Stimulated activated CD4-positive, alpha-beta T cell treated with anti-CD3 and anti-CD28 coated beads, Interleukin-4, amount 100 ng/mL, for 4 hours (primary cell): ENCODE measurements around the gene SLC46A3.
"Not testable (repeated sequence)": the region's sequence is repeated elsewhere in the genome, so short reads cannot be mapped to it uniquely, and the experiment has no call there.

Experiments used
- DNase-seq, 2 experiments: peaks; one replicate each; pipeline ENCODE4 v3.0.0-alpha.2; 2020

Gene SLC46A3

DNA sequence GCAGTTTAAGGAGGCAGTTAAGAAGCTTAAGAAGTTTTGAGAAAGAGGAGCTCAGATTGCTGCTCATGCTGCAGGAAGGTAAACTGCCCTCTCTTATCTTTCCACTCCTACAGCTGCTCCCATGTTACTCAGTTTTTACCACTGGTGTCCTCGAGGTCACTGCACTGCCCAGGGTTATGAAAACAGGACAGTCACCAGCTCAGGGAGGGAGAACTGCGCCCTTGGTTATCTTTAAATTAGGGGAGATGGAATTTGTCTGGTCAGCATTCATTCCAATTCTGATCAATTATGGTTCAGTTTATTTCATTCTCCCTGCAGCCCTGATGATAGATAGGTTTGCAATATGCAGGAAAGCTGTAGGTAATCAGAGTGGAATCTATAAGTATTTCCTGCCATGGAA is 10.8 kb upstream of the SLC46A3 start:
- no peak for DNase-seq

DNA sequence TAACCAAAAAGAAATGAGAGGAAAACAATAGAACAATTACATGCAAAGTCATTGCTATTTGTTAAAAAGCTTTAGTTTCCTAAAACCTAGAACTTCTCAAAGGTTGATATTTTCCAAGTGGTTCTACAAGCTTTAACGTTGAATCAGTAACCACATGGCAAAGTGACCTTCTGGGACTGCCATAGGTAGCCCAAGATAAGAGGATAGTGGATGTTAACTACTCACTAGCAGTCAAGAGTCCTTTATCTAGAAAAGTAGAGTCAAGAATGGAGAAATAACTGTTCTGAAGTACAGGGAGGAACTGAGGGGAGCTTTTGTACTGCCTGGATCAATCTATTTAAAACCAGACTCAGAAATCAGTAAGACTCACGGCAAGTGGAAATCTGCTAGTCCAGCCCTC is 9.9 kb upstream of the SLC46A3 start:
- no peak for DNase-seq

- DNase-seq: no peak
These were observed 6.4 kb upstream of the SLC46A3 start for GRCh38 chr13:28725046-28725610.

GRCh38 chr13:28723806-28724205 is 5.0 kb upstream of the SLC46A3 start:
- no peak for DNase-seq

DNA sequence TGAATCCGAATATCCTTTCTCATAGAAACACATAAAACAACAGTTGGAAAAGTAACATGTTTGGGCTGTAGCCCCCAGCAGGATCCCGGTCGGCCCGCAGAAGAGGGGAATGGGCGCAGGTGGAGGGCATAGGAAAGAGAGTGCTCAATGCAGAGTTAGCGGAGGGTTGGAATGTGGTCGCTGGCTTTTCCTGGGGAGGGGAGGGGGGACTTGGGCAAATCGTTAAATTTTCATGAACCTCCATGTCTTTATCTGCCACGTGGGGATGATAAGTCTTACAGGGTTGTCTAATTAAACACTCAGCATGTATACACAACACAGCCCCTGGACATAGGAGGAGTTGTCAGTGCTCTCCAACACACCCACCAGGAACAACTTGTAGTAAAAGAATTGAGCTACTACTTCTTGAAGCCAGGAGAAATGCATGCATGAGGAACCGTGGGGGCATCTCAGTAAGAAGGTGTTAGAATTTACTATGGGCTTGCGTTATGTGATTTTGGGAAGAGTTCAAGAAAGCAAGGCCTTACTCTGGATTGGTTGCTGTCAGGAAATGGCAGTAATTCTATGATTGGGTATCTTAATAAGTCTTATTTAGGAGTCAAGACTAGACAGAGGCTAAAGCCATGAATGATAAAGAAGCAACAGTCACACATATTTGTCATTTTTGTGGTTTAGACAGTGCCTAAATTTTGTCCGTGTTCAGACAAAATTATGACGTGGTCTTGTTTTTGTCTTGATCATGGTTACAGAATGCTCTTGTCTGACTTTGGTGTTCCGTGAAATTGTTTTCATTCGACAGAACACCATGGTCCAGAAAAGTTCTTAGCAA is 671 bp upstream of the SLC46A3 start:
- no peak for DNase-seq

- DNase-seq: no peak
These were observed 601 bp downstream of the SLC46A3 start for GRCh38 chr13:28718196-28718542.

- DNase-seq: no peak
These were observed 1.6 kb downstream of the SLC46A3 start for GRCh38 chr13:28717170-28717569.

DNA sequence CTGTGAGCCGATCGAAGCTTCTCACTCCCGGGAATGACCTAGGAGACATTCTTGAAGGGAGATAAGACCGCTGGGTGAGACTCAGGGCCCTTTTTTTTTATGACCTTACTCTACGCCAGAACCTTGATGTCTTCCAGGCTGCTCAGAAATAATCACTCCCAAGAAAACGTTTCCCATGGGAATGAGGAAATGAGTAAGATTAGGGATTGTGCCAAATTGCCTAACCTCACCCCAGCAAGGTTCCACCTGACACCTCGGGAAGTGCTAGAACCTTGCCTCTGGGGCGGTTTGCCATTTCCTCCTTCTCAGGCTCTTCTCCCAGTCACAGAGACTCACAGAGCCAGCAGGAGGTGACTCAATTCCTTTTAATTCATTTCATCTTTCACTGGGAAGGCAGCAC is 2.3 kb downstream of the SLC46A3 start:
- DNase-seq: no peak

GRCh38 chr13:28714651-28715050 is 4.1 kb downstream of the SLC46A3 start:
- no peak for DNase-seq

GRCh38 chr13:28710161-28710560 is 8.6 kb downstream of the SLC46A3 start:
- no peak for DNase-seq

GRCh38 chr13:28707629-28708427 is 10.9 kb downstream of the SLC46A3 start:
- DNase-seq: no peak

DNA sequence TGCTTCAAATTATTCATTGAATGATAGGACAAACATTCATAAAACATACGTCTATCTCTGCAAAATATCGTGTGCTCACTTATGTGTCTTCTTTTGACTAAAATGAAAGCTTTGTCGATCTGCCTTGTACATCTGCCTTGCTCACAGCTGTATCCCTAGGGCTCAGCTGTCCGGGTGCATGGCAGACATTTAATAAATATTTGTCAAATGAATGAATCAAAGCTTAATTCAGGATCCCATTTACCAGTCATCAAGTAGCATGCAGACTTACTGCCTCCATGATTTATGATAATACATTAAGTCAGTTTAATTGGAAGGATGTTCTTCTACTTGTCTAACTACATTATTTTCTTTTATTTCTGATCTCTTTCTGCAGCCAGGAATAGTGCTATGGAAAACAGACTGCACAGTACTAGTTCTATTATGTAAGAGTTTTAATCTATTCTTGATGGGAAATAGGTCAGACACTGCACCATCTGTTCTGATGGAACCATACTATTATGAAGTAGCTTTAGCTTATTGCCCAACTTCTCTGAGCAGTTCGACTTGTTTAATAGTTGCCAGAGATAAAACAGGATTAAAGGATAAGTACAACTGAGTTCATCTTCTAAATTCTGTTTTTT is 13.2 kb downstream of the SLC46A3 start:
- no peak for DNase-seq

DNA sequence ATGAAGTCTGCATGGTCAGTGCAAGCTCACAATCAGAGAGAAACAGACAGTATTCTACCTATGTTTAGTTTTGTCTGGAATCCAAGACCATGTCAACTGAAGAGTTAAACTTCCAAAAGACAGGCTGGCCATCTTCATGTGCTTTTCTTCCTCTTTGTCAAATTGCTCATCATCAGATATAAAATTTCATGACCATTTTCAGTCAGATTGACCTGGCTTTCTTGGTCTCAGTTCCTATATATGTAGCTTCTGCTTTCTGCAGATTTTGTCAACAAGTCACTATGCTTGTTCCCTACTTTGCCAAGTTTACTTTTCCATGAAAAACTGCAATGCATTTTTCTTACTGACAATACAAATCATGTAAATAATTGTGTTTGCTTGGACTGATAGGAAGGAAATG is 13.9 kb downstream of the SLC46A3 start:
- DNase-seq: no peak

- DNase-seq: no peak
These were observed 14.5 kb downstream of the SLC46A3 start for GRCh38 chr13:28704282-28704681.

- no peak for DNase-seq
These were observed 19.5 kb downstream of the SLC46A3 start for GRCh38 chr13:28699246-28699645.

DNA sequence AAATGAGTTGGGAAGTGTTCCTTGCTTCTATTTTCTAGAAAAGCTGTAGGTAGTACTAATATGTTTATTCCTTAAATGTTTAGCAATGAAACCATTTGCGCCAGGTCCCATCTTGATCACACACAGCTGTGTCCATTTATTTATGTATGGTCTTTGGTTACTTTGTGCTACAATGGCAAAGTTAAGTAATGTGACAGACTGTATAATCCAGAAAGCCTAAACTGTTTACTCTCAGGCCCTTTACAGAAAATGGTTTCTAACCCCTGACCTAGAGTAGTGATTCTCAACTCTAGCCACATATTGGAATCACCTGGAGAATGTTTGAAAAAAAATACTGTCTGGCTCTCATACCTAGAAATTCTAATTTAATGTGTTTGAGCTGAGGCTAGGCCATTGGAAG is 21.3 kb downstream of the SLC46A3 start:
- DNase-seq: no peak

GRCh38 chr13:28693605-28694491 is 24.9 kb downstream of the SLC46A3 start:
- not testable (repeated sequence) for DNase-seq

DNA sequence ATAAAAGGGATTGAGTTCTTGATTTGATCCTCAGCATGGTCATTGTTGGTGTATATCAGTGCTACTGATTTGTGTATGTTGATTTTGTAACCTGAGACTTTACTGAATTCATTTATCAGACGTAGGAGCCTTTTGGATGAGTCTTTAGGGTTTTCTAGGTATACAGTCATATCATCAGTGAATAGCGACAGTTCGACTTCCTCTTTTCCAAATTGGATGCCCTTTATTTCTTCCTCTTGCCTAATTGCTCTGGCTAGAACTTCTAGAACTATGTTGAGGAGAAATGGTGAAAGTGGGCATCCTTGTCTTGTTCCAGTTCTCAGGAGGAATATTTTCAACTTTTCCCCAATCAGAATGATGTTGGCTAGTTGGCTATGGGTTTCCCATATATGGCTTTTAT is 32.9 kb downstream of the SLC46A3 start:
- no peak for DNase-seq

GRCh38 chr13:28685114-28685513 is 33.7 kb downstream of the SLC46A3 start:
- no peak for DNase-seq

DNA sequence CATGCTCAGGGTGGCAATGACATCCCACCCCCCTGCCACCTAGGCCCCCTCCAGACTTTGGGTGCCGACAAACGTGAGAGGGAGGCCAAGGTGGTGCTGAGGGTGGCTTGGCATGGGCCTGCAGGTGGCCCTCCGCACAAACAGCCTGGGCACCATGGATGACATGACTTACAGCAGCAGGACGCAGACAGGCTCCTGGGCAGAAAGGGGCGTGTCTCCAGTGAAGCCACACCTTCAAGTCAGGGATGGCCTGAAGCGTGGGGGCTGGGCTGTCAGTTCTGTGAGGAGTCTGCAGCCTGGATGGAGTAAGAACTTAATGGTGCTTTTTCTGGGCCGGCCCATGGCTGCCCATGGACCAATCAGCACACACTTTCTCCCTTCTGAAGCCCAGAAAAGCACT is 34.5 kb downstream of the SLC46A3 start:
- no peak for DNase-seq

DNA sequence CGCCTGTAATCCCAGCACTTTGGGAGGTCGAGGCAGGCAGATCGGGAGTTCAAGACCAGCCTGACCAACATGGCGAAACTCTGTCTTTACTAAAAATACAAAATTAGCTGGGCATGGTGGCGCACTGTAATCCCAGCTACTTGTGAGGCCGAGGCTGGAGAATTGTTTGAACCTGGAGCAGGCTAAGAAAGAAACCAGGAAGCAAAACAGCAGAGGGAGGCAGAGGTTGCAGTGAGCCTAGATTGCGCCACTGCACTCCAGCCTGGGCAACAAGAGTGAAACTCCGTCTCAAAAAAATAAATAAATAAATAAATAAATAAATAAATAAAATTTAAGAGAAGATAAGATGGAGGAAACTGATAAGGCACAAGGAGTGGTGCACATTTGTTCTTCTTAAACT is 35.6 kb downstream of the SLC46A3 start:
- DNase-seq: not testable (repeated sequence)

GRCh38 chr13:28680541-28680940 is 38.2 kb downstream of the SLC46A3 start:
- DNase-seq: no peak

GRCh38 chr13:28679628-28680027 is 39.1 kb downstream of the SLC46A3 start:
- no peak for DNase-seq
